Measurements from ENCODE around the gene DDIT4. TPM values are rescaled to one million over a fixed set of nuclear protein-coding genes. Genes with fewer than 3 reads are reported as not detected.
"Not testable (repeated sequence)": the region's sequence is repeated elsewhere in the genome, so short reads cannot be mapped to it uniquely, and the experiment has no call there.

DDIT4 gene
- total RNA-seq, 1 experiment from 2014 or later = 84.5 TPM

DNA sequence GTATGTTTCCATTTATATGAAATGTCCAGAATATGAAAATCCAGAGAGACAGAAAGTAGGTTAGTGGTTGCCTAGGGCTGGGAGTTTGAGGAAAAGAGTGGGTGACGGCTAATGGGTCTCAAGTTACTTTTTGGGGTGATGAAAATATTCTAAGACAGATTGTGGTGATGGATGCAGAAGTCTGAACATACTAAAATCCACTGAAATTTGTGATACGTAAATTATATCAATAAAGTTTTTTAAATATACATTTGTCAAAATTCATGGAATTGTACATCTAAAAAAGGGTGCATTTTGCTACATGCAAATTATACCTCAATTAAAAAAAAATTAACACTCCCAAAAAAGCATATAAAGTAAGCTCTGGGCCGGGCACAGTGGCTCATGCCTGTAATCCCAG is 9.4 kb downstream of the DDIT4 start:
- Histone ChIP-seq H3K36me3 (no peaks in the 10 kb centered on the region), H3K4me3 (no peak overlapping the region), H3K27ac (no peak overlapping the region), H3K27me3 (no peaks in the 10 kb centered on the region), H3K4me1 (no peaks in the 10 kb centered on the region), H3K9me3 (replicated peaks) (no peaks in the 10 kb centered on the region)
- no peak for DNase-seq

DNA sequence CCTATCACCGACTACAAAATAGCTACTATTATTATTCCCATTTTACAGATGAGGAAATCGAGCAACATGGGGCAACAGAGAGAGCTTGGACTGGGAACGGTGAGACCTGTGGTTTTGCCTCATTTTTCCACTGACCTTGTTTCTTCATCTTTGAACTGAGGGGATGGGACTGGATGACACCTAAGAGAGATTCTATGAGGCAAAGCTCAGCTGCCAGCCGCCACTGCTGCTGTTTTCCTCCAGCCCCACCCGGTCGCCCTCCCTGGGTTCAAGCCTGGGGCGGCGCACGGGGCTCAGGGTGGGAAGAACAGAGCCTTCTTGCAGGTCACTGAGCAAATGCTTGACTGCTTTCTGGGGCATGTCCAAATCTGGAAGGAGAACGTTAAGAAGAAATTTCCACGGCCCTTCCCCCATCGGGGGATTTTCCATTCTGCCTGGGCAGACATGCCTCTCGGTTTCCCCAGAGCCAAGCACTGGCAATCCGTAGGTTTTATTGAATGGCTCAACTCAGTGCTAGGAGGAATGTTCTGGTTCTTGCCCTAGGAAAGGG is 12.3 kb downstream of the DDIT4 start:
- Histone ChIP-seq H3K9me3 (replicated peaks) (no peaks in the 10 kb centered on the region), H3K27ac (no peak overlapping the region), H3K36me3 (no peaks in the 10 kb centered on the region), H3K4me3 (no peak overlapping the region), H3K4me1 (no peaks in the 10 kb centered on the region), H3K27me3 (no peaks in the 10 kb centered on the region)
- no peak for DNase-seq

DNA sequence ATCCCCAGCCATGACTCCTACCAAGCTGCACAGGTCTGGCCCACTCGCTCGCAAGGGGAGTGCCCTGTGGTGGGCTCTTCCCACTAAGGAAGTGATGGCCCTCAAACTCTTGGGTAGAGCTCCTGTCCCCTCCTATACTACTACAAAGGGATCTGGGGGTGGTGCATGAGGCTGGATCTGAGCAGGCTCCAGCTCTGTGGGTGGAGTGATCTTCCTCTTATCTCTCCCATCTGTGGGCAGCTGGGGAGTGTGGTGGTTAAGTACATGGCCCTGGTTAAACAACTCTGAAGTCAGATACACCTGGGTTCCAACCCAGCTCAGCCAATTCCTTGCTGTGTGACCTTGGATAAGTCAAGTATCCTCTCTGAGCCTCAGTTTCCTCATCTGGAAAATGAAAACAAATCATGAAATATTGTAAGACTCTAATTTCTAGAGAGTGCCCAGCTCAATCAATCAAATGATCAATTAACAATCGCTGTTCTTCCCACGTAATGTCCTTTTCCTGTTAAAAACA is 17.4 kb downstream of the DDIT4 start:
- Histone ChIP-seq H3K27ac (no peak overlapping the region), H3K27me3 (no peaks in the 10 kb centered on the region), H3K4me3 (no peak overlapping the region), H3K4me1 (no peaks in the 10 kb centered on the region), H3K9me3 (replicated peaks) (no peaks in the 10 kb centered on the region), H3K36me3 (no peaks in the 10 kb centered on the region)
- DNase-seq = no peak

DNA sequence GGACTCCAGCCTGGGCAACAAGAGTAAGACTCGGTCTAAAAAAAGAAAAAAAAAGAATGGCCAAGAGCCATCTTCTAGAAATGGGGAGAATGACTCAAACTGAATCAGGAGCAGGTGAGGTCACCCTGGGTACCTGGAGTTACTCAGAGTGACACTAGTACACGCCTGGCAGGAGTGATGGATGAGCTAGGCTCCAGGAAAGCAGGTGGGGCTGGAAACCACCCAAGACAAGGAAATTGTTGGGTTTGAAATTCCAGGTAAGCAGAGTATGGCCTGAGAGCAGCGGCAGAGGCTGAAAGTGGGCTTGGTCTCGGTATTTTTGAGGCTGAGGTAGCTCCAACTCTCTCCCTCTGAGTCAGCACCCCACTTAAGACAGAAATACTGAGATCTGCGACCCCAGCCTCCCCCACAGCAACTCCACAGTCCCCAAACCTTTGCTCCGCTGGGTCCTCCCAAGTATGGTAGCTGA is 18.5 kb downstream of the DDIT4 start:
- Histone ChIP-seq H3K36me3 (no peaks in the 10 kb centered on the region), H3K27me3 (no peaks in the 10 kb centered on the region), H3K27ac (no peak overlapping the region), H3K9me3 (replicated peaks) (no peaks in the 10 kb centered on the region), H3K4me1 (0 out of 2 replicates have a peak, but pooled peaks cover 2% of the 10 kb centered on the region), H3K4me3 (no peak overlapping the region)
- no peak for DNase-seq

DNA sequence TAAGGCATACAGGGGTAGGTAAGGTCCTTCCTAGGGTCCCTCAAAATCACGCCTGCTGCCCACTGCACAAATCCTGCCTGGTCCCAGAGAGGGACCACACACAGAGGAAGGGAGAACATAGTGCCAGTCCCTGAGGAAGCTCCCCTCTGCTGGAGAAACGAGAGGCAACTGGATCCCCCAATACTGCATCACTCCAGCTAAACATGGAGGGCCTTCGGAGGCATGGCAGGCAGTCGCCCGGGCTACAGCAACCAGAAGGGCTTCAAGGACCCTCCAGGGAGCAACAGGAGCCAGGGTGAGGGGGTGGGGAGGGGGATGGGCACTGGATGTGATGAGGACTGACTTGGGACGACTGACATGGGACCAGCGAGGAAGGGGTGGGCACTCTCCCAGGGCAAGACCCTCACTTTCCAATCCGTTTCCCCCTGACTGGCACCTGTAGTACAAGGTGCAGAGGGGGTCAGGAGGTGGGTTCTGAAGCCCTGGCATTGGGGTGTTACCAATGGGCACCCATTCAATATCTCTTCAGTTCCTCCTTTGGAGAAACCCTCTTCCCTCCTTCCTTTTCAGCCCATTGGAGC is 21.7 kb downstream of the DDIT4 start:
- Histone ChIP-seq H3K4me1 (peaks cover 6% of the 10 kb centered on the region; the same call in 1 of the 2 replicates), H3K9me3 (replicated peaks) (no peaks in the 10 kb centered on the region), H3K36me3 (no peaks in the 10 kb centered on the region), H3K27ac (no peak overlapping the region), H3K27me3 (no peaks in the 10 kb centered on the region), H3K4me3 (no peak overlapping the region)
- no peak for DNase-seq

DNA sequence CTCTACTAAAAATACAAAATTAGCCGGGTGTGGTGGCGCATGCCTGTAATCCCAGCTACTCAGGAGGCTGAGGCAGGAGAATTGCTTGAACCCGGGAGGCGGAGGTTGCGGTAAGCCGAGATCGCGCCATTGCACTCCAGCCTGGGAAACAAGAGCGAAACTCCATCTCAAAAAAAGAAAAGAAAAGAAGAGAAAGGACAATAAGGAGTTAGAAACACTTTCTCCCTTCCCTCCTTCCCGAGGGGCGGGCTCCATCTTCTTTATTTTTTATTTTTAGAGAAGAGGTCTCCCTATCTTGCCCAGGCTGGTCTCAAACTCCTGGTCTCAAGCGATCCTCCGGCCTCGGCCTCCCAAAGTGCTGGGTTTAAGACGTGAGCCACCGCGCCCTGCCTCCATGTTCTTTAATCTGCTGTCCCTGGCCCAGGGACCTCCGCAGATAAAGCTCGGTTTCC is 23.1 kb downstream of the DDIT4 start:
- not testable (repeated sequence) for H3K4me1 ChIP-seq; DNase-seq; H3K27ac ChIP-seq; H3K4me3 ChIP-seq; H3K27me3 ChIP-seq; H3K9me3 ChIP-seq (replicated peaks); H3K36me3 ChIP-seq

DNA sequence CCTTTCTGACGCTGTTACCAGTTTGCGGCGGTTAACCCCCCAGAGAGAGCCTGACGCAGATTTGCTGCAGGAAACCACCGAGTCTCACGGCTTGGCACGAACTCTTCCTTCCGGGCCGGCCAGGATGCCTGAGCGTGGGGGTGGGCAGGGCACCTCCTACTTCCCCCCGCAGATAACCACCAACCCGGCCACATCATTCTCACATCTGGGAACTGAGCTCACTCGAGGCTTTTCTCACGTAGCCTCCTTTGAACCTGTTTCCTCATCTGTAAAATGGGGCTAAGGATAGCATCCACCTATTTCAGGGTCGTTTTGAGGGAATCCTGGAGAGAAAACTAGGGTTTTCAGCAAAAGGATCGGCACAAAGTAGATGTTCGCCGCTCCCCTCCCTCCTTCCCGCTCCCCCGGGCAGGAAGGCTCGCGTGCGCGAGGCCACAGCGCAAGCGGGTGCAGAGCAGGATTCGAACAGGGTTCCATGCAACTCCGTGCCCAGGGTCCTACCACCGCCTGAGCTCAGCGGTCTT is 23.6 kb downstream of the DDIT4 start:
- Histone ChIP-seq H3K4me3 (peak overlapping the region; percentile 60), H3K27ac (no peak overlapping the region; the same call in 1 of the 2 replicates), H3K36me3 (no peaks in the 10 kb centered on the region), H3K9me3 (replicated peaks) (no peaks in the 10 kb centered on the region), H3K4me1 (peaks cover 6% of the 10 kb centered on the region; the same call in 1 of the 2 replicates), H3K27me3 (no peaks in the 10 kb centered on the region)
- DNase-seq = no peak

DNA sequence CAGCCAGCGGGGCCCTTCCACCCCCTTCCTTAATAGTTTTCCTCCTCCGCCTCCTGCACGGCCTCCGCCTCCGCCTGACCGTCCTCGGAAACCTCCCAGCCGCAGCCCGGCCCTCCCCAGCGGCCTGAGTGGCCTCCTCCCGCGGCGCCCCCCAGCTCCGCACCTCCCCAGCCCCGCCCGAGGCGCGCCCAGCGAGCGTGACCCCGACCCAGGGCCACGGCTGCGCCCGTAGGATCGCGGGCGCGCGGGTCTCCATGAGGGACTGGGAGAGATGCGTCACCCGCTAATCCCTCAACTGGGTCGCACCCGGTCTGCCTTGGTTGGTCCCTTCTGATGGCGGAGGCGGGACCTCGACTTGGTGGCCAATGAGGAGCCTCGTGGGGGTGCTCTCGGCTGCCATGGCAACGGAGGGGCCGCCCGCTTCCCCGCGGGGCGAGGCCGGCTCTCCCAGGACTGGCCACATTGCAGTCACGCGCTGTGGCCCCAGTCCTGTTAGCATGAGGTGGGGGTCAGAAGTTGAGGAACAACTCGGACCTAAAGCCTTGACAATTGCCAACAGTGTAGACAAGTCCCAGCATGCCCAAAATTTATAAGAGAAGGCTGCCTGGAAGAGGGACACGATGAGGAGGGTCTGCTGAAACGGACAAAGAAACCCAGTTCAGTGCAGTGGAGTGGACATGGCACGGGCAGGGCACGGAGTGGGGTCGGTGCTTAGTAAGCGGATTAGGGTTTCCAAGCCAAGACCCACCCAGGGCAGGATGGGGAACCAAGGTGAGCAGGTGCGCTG is 24.3 kb downstream of the DDIT4 start:
- Histone ChIP-seq H3K4me3 (peak overlapping the region; percentile 60), H3K36me3 (no peaks in the 10 kb centered on the region), H3K27me3 (no peaks in the 10 kb centered on the region), H3K27ac (no peak overlapping the region; the same call in 1 of the 2 replicates), H3K9me3 (replicated peaks) (no peaks in the 10 kb centered on the region), H3K4me1 (peaks cover 6% of the 10 kb centered on the region; the same call in 1 of the 2 replicates)
- peak; percentile 98 for DNase-seq

DNA sequence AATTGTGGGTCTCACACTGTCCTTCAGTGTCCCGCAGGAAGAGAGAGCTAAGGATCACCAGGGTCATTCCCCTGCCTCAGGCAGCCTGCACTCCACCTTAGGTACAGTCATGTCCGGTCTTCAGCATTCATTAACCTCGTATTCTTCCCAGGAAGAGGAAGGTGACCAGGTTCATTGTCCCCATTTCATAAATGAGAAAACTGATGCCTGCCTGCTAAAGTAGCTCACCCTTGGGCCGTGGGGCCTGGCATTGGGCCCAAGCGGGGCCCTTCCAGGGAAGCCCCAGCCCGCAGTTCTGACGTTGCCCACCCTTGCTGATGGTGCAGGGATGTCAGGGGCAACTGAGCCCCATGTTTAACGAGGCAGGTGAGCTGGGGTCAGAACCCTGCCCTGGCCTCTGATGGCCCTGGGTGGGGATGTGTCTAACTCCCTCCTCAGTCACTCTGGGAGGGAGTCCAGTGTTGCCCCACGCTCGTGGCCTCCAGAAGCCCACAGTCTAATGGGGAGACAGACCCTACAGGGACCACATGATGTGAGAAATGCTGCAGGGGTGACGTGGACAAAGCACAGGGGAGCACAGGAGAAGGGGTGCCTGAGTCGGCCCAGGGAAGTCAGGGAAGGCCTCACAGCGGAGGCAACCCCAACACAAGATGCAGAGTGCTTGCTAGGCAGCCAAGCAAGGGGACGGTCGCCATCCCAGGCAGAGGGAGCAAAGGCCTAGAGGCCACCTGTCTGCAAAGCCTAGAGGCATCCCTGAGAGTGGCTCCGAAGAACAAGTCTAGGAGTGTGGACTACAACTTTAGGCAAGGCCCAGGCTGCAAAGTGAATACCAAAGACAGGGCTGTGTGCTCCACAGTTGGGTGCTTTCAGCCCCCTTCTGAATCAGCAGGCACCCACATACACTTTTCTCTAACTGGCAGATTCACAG is 25.1 kb downstream of the DDIT4 start:
- H3K9me3 ChIP-seq (replicated peaks) = no peaks in the 10 kb centered on the region
- no peaks in the 10 kb centered on the region for H3K36me3 ChIP-seq
- H3K27ac ChIP-seq = no peak overlapping the region
- no peak for DNase-seq
- H3K4me3 ChIP-seq = no peak overlapping the region
- no peaks in the 10 kb centered on the region for H3K27me3 ChIP-seq
- H3K4me1 ChIP-seq = peaks cover 6% of the 10 kb centered on the region; the same call in 1 of the 2 replicates

DNA sequence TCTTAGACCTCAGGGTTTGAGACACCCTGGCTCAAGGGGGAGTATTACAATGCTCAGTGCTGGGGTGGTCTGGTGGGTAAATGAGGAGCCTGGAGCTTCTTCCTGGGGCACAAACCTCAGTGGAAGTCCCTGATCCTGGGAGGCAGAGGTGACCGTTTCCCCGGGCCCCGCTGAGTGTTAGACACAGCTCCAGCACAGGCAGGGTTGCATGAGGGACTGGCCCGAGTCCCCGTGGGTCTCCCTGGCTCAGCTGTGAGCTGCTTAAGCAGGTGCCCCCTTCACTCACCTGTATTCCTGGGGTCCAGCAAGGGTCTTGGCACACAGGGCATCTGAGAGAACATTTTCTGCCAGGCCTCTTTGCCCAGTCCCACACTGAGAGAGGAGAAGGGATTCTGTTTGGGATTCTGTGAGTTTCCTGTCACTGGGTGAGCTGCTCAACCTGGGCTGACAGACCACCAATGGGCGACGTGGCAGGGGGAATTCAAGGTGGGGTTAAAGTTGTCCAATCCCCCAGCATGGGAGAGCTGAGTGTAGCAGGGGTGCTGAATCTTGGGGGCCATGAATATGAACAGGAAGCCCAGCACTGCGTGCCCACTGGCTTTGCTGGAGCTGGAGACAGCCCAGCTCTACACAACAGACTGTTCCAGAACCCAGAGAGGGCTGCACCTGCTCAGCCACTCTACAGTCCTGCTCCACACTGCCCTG is 29.9 kb downstream of the DDIT4 start:
- no peaks in the 10 kb centered on the region for H3K27me3 ChIP-seq
- no peak for DNase-seq
- peaks cover 6% of the 10 kb centered on the region; the same call in 1 of the 2 replicates for H3K4me1 ChIP-seq
- no peaks in the 10 kb centered on the region for H3K36me3 ChIP-seq
- H3K9me3 ChIP-seq (replicated peaks) = no peaks in the 10 kb centered on the region
- H3K4me3 ChIP-seq = no peak overlapping the region
- H3K27ac ChIP-seq = no peak overlapping the region

DNA sequence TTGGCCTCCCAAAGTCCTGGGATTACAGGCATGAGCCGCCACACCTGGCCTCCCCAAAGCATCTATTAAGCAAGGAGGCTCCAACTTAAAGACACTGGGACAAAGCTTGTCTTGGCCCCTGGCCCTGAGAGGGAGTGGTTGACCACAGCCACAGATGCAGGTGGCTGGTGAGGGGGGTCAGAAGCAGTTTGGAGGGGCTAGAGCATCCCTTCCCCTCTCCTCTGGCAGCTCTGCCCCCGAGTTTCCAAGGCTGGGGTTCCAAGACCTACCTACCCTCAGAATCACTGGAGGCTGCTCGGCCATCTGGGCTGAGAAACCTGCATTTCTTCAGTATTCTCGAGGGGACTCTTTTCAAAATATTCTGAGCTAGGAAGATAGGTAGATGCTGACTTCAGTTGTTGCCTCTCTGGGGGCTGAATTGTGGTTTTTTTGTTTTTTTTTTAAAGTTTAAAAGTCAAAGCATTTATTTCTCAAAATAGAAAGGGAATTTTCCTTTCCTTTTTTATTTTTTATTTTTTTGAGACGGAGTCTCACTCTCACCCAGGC is 32.6 kb downstream of the DDIT4 start:
- H3K4me3 ChIP-seq = no peak overlapping the region
- peaks cover 29% of the 10 kb centered on the region for H3K4me1 ChIP-seq
- no peaks in the 10 kb centered on the region for H3K9me3 ChIP-seq (replicated peaks)
- H3K36me3 ChIP-seq = no peaks in the 10 kb centered on the region
- DNase-seq = no peak
- no peaks in the 10 kb centered on the region for H3K27me3 ChIP-seq
- no peak overlapping the region for H3K27ac ChIP-seq

DNA sequence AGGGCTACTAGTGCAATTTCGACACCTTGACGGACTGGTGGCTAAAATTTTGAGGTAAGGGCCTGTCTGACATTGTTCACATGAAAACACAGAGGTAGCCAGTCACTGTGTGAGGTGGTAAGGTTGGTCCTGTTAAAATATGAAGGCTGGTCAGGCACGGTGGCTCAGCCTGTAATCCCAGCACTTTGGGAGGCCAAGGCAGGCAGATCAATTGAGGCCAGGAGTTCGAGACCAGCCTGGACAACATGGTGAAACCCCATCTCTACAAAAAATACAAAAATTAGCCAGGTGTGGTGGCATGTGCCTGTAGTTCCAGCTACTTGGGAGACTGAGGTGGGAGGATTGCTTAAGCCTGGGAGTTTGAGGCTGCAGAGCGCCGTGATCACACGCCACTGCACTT is 34.0 kb downstream of the DDIT4 start:
- not testable (repeated sequence) for H3K9me3 ChIP-seq (replicated peaks); H3K4me3 ChIP-seq; H3K36me3 ChIP-seq; DNase-seq; H3K27ac ChIP-seq; H3K27me3 ChIP-seq
- H3K4me1 ChIP-seq = peaks cover 29% of the 10 kb centered on the region

DNA sequence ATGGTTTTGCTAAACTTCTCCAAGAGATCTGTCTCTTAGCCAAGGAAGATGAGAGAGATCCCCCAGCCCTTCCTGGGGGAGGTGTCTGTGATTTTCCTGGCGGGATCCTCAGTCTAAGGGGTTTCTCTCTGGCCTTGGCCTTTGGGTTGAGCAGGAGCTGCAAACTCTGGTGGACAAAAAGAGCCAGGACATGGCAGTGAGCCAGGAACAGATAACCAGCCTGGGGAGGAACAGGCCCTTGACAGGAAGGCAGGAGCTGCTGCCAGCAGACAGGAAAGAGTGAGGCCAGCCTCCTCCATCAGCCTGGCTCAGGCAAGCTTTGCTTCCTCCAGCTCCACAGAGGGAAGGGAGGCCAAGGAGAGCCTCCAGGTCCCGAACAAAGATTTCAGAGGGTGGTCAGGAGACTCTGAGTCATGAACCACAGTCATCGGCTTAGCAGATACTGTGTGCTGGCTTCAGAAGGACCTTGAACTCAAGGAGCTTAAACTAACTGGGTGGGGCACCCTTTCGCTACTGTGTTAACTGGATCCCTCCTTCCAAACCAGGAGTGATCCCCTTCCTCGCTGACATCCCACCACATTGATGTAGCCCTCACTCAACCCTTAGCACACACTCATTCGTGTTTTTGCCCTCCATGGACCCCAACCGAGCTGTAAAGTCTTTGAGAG is 34.7 kb downstream of the DDIT4 start:
- peaks cover 29% of the 10 kb centered on the region for H3K4me1 ChIP-seq
- H3K4me3 ChIP-seq = no peak overlapping the region
- H3K36me3 ChIP-seq = no peaks in the 10 kb centered on the region
- no peaks in the 10 kb centered on the region for H3K27me3 ChIP-seq
- DNase-seq = peak in 1 of 2 experiments; percentile 57
- H3K27ac ChIP-seq = no peak overlapping the region
- H3K9me3 ChIP-seq (replicated peaks) = no peaks in the 10 kb centered on the region
